Upper lobe of right lung (tissue), 1 donor: ENCODE results near the gene ACRBP. TPM values are rescaled to one million over a fixed set of nuclear protein-coding genes. Genes with fewer than 3 reads are reported as not detected.
A peak's percentile ranks its signal among the peaks of the same experiment; 100 is the strongest.

Source experiments
- ATAC-seq: fragments of 200-7000 bp; cut with Tn5 transposase; one replicate; pipeline ENCODE4 v1.9.1; 2020; ENCODE audit warnings: mild to moderate bottlenecking, moderate library complexity
- DNase-seq: peaks from one replicate; pipeline ENCODE4 v3.0.0-alpha.2; 2020
- H3K27ac ChIP-seq: fragments of 200-600 bp; one replicate; pipeline ENCODE4 v1.8.0; 2022
- H3K27me3 ChIP-seq: fragments of 200-600 bp; one replicate; pipeline ENCODE4 v1.8.0; 2022; ENCODE audit warnings: mild to moderate bottlenecking
- H3K36me3 ChIP-seq: fragments of 200-600 bp; one replicate; pipeline ENCODE4 v1.8.0; 2022
- H3K4me1 ChIP-seq: fragments of 200-600 bp; one replicate; pipeline ENCODE4 v1.8.0; 2022
- H3K4me3 ChIP-seq: fragments of 200-600 bp; one replicate; pipeline ENCODE4 v1.8.0; 2022; ENCODE audit warnings: mild to moderate bottlenecking
- H3K9me3 ChIP-seq: fragments of 200-600 bp; one replicate; pipeline ENCODE4 v1.8.0; 2022
- intact Hi-C: fragments of 100-400 bp; cut with DNase I; formaldehyde crosslinking; loops from one replicate; pipeline ENCODE4 v1.11.0; 2022
- total RNA-seq: library from RNA; stranded (reverse); fragmentation: NEBNext Ultra II Directional; extraction: Animal tissue kit (Norgen Biotek cat#: 25700); gene quantifications from one replicate; pipeline ENCODE4 v1.2.1, GENCODE V29; 2021
- TF ChIP-seq, protein P1 (sequence below): fragments of 200-600 bp; IDR thresholded peaks from one replicate; pipeline ENCODE4 v1.8.0; 2022; ENCODE audit warnings: antibody characterized with exemption
- donor health status: DM: no; HTN: yes; CAD: no; lungs with severe emphysema.

The ACRBP gene
- total RNA-seq, 1 donor from 2014 or later, result 3.8 TPM

DNA sequence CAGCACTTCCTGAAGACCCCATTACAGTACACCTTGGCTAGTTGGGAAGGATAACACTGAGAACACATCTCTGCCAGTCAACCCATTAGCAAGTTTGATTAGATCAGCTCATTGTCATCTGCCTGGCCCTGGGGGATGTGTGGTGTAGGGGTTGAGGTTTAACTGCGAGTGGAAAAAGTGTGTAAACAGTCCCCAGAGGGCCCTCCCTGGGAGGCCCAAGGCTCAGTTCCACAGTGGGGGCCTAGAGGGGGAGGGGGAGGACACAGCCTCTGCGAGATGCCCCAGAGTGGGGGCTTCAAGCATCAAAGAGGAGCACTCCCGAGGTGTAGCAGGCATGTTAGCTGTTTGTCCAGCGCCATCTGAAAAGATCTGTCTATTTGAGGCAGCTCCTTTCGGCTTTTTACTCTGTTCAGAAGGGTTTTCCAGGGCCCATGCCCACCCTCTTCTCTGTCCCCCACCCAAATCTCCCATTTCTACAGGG lies 11.8 kb downstream of the ACRBP start:
- no peaks in the 10 kb centered on the region for H3K27me3 ChIP-seq
- H3K9me3 ChIP-seq, result no peaks in the 10 kb centered on the region
- TF ChIP-seq, protein P1, sequence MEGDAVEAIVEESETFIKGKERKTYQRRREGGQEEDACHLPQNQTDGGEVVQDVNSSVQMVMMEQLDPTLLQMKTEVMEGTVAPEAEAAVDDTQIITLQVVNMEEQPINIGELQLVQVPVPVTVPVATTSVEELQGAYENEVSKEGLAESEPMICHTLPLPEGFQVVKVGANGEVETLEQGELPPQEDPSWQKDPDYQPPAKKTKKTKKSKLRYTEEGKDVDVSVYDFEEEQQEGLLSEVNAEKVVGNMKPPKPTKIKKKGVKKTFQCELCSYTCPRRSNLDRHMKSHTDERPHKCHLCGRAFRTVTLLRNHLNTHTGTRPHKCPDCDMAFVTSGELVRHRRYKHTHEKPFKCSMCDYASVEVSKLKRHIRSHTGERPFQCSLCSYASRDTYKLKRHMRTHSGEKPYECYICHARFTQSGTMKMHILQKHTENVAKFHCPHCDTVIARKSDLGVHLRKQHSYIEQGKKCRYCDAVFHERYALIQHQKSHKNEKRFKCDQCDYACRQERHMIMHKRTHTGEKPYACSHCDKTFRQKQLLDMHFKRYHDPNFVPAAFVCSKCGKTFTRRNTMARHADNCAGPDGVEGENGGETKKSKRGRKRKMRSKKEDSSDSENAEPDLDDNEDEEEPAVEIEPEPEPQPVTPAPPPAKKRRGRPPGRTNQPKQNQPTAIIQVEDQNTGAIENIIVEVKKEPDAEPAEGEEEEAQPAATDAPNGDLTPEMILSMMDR, result no peak
- intact Hi-C loops, result no loop called here
- DNase-seq, result no peak
- ATAC-seq, result peak; percentile 15
- H3K36me3 ChIP-seq, result no peaks in the 10 kb centered on the region
- peak overlapping the region; percentile 4 for H3K4me3 ChIP-seq
- H3K4me1 ChIP-seq, result no peaks in the 10 kb centered on the region
- H3K27ac ChIP-seq, result peak overlapping the region; percentile 32

DNA sequence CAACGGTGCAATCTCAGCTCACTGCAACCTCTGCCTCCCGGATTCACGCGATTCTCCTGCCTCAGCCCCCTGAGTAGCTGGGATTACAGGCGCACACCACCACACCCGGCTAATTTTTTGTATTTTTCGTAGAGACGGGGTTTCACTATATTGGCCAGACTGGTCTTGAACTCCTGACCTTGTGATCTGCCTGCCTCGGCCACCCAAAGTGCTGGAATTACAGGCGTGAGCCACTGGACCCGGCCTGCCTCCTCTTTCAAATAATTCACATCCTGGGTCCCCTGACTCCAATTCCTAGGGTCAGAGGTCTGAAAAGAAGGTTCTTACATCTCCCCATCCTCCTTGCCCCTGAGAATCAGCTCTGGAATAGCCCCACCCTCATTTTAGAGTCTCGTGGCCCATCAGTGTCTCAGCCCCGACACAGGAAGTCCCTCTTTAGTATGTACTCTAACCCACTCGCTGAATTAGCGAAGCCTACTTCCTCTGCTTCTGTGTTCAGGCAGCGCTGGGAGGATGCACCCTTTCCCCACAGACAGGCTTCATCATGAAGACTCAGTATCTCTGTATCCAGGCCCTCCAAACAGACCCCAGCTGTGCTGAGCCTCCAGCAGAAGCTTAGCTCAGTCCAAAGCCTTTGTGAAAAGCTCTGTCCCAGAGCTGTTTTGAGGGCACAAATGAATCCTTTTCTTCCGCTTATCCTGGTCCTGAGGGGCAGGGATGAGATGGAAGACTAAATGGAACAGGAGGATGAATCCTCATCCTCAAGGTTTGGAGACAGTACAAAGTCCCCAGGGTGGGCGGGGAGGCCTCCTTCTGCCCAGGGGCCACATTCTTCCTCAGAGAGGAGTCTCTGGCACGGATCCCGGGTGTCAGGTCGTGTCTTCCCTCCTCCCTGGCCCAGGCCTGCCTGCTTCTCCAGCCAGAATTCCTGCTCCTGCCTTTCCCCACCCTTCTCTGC lies 14.9 kb downstream of the ACRBP start:
- no peak for DNase-seq
- Histone ChIP-seq H3K27ac (peak overlapping the region; percentile 17), H3K36me3 (no peaks in the 10 kb centered on the region), H3K9me3 (no peaks in the 10 kb centered on the region), H3K4me1 (peaks cover 4% of the 10 kb centered on the region), H3K27me3 (no peaks in the 10 kb centered on the region), H3K4me3 (peak overlapping the region; percentile 10)
- ATAC-seq, result peak; percentile 52
- TF ChIP-seq, protein P1, result no peak
- intact Hi-C loops, result no loop called here

DNA sequence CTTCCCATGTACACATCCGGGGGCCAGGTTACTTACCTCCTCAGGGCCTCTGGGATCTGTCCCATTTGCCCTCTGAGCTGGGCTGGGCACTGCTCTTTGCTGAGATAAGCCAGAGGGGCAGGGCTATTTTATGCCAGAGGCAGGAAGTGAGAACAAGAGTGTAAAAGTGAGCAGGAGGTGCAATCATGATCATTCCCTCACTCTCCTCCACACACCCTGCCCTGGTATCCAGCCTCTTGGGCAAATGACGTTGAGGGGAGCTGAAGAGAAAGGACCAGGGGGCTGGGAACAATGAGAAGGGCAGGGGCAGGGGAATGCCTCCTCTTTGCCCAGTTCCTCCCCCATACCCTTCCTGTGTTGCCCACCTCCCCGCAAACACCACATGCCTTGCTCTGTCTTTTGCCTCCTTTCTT lies 15.7 kb downstream of the ACRBP start:
- intact Hi-C loops, result no loop called here
- peak overlapping the region; percentile 17 for H3K27ac ChIP-seq
- H3K9me3 ChIP-seq, result no peaks in the 10 kb centered on the region
- ATAC-seq (no peak), DNase-seq (no peak)
- H3K4me1 ChIP-seq, result peaks cover 6% of the 10 kb centered on the region
- TF ChIP-seq, protein P1, result no peak
- H3K4me3 ChIP-seq, result peak overlapping the region; percentile 10
- no peaks in the 10 kb centered on the region for H3K36me3 ChIP-seq
- no peaks in the 10 kb centered on the region for H3K27me3 ChIP-seq

DNA sequence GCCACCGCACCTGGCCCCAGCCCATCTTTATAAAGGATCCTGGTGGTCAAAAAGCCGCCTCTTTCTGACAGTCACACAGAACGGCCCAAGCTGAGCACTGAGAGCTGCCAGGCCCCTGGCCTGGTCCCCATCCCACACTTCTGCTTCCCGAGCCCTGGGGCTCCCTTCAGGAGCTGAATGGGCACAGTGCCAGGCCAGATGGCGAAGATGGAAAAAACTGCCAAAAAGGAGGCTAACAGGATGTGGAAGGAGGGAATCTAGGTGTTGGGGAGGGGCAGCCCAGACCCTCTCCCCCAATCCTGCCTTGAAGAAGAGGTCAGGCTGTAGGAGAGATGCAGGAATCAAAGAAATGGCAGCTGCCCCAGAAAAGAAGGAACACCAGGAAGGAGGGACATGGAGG lies 16.5 kb downstream of the ACRBP start:
- H3K36me3 ChIP-seq, result no peaks in the 10 kb centered on the region
- intact Hi-C loops, result no loop called here
- DNase-seq (no peak), ATAC-seq (no peak)
- no peaks in the 10 kb centered on the region for H3K27me3 ChIP-seq
- TF ChIP-seq, protein P1, result no peak
- H3K4me3 ChIP-seq, result no peak overlapping the region
- H3K9me3 ChIP-seq, result no peaks in the 10 kb centered on the region
- H3K27ac ChIP-seq, result no peak overlapping the region
- peaks cover 6% of the 10 kb centered on the region for H3K4me1 ChIP-seq

DNA sequence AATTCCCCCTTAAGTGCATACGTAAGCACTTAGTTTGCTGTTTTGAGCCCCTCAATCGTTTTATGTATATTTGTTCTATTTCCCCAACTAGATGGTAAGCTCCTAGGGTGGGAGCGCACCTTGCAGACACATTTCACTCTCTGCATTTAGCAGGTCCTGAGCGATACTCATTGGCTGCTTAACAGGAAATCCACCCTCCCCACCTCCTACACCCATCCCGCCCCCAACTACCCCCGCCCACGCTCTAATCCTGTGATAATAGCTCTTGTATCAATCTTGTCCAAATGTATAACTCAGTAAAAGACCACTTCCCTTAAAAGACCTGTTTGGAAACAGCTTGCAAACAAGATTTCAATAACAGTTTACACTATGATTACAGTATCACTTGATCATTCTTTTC lies 19.6 kb downstream of the ACRBP start:
- Histone ChIP-seq H3K27ac (no peak overlapping the region), H3K4me1 (peaks cover 6% of the 10 kb centered on the region), H3K9me3 (no peaks in the 10 kb centered on the region), H3K4me3 (peak overlapping the region; percentile 37), H3K27me3 (no peaks in the 10 kb centered on the region), H3K36me3 (no peaks in the 10 kb centered on the region)
- ATAC-seq (peak; percentile 79), DNase-seq (no peak)
- intact Hi-C loops, result no loop called here
- TF ChIP-seq, protein P1, result no peak
